GM21529 (cell line): ENCODE data around the gene ENAH.
"Not testable (repeated sequence)": the region's sequence is repeated elsewhere in the genome, so short reads cannot be mapped to it uniquely, and the experiment has no call there.

Source experiments
- ATAC-seq: cut with Tn5 transposase; IDR thresholded peaks from one replicate; pipeline ENCODE4 v1.9.1; 2021; ENCODE audit not compliant: unreplicated experiment

Gene ENAH

GRCh38 chr1:225534135-225534534 lies 118.8 kb downstream of the ENAH start:
- ATAC-seq: no peak

GRCh38 chr1:225533238-225533637 lies 119.7 kb downstream of the ENAH start:
- no peak for ATAC-seq

GRCh38 chr1:225532240-225532944 lies 120.5 kb downstream of the ENAH start:
- no peak for ATAC-seq

- ATAC-seq: no peak
Measured at GRCh38 chr1:225529726-225530125, 123.2 kb downstream of the ENAH start.

GRCh38 chr1:225527575-225527974 lies 125.3 kb downstream of the ENAH start:
- ATAC-seq: no peak

GRCh38 chr1:225526878-225527277 lies 126.0 kb downstream of the ENAH start:
- no peak for ATAC-seq

- ATAC-seq: no peak
Measured at GRCh38 chr1:225525377-225525776, 127.5 kb downstream of the ENAH start.

GRCh38 chr1:225524570-225524969 lies 128.4 kb downstream of the ENAH start:
- ATAC-seq: no peak

GRCh38 chr1:225523263-225523950 lies 129.5 kb downstream of the ENAH start:
- no peak for ATAC-seq

- no peak for ATAC-seq
Measured at GRCh38 chr1:225522588-225523262, 130.2 kb downstream of the ENAH start.

GRCh38 chr1:225520587-225521227 lies 132.2 kb downstream of the ENAH start:
- ATAC-seq: no peak

- no peak for ATAC-seq
Measured at GRCh38 chr1:225519166-225519863, 133.6 kb downstream of the ENAH start.

- ATAC-seq: no peak
Measured at GRCh38 chr1:225517697-225518096, 135.2 kb downstream of the ENAH start.

- ATAC-seq: no peak
Measured at GRCh38 chr1:225517221-225517620, 135.7 kb downstream of the ENAH start.

- no peak for ATAC-seq
Measured at GRCh38 chr1:225514671-225515081, 138.2 kb downstream of the ENAH start.

GRCh38 chr1:225513576-225513975 lies 139.3 kb downstream of the ENAH start:
- ATAC-seq: not testable (repeated sequence)

GRCh38 chr1:225511828-225512381 lies 141.0 kb downstream of the ENAH start:
- ATAC-seq: no peak

GRCh38 chr1:225510740-225511139 lies 142.2 kb downstream of the ENAH start:
- not testable (repeated sequence) for ATAC-seq

- ATAC-seq: no peak
Measured at GRCh38 chr1:225509770-225510169, 143.2 kb downstream of the ENAH start.

- no peak for ATAC-seq
Measured at GRCh38 chr1:225509376-225509707, 143.6 kb downstream of the ENAH start.
